ENCODE measurements around the gene GNAQ. TPM values are rescaled to one million over a fixed set of nuclear protein-coding genes. Genes with fewer than 3 reads are reported as not detected.

GNAQ gene
- total and polyA plus RNA-seq, 2 experiments from 2014 or later, result 21.1 to 32.8 TPM

DNA sequence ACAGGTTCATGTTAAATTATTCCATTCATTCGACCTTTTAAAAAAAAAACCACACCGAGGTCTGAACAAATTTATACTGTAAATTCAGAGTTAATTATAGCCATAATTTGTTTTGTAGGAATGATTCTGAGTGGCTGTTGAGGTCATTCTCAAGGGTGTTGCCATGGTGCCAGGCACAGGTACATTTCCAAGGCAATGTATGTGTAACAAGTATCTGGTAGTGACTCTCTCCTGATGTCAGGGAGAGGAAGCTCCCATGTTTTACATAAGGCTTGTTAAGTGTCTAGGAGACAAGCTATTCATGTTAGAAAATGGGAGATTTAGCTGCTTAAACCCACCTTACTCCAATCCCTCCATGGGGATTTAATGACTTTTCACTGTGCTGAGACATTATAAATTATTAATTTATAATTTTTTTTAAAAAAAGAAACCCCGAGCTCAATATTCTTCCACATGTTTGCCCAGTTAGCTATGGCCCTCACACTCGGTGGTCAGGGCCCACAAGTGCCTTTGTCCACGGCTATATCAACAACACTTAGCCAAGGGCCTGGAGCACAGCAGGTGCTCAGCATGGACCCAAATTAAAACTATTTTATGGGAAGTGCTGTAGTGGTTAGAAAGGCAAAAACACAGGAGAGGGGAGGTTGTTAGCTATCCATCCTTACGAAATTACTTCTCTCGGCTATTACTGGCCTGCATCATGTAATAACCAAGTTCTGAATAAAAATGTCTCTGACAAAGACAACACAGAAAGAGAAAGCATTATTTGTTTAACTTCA is 228.9 kb downstream of the GNAQ start:
- Histone ChIP-seq H3K9me3 (ENCODE audit: low read depth) (no peaks in the 10 kb centered on the region), H3K4me1 (ENCODE audit: low read depth) (peaks cover 8% of the 10 kb centered on the region), H3K27me3 (no peaks in the 10 kb centered on the region), H3K4me3 (no peak overlapping the region), H3K36me3 (no peaks in the 10 kb centered on the region), H3K27ac (peak overlapping the region; percentile 18)
- TF ChIP-seq, protein P1, sequence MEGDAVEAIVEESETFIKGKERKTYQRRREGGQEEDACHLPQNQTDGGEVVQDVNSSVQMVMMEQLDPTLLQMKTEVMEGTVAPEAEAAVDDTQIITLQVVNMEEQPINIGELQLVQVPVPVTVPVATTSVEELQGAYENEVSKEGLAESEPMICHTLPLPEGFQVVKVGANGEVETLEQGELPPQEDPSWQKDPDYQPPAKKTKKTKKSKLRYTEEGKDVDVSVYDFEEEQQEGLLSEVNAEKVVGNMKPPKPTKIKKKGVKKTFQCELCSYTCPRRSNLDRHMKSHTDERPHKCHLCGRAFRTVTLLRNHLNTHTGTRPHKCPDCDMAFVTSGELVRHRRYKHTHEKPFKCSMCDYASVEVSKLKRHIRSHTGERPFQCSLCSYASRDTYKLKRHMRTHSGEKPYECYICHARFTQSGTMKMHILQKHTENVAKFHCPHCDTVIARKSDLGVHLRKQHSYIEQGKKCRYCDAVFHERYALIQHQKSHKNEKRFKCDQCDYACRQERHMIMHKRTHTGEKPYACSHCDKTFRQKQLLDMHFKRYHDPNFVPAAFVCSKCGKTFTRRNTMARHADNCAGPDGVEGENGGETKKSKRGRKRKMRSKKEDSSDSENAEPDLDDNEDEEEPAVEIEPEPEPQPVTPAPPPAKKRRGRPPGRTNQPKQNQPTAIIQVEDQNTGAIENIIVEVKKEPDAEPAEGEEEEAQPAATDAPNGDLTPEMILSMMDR (IDR thresholded peaks at IDR 0.05; ENCODE audit: low read depth, low read length), result no peak
- DNase-seq (ENCODE audit: low read depth in 1 of 2, low spot score in 1 of 2), result no peak

DNA sequence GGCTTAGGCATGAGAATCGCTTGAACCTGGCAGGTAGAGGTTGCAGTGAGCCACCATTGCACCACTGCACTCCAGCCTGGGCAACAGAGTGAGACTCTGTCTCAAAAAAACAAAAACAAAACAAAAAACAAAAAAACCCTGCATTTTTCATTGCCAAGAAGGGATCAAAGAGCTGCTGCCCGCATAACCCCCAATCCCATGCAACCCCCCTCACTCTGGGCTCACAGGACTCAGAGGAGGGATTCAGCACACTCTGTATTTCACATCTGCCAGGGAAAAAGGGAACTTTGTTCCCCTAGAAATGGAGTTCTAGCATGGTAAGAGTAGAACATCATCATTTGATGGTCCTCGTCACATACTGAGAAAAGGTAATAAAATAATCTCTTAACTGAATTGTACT is 229.5 kb downstream of the GNAQ start:
- Histone ChIP-seq H3K27me3 (no peaks in the 10 kb centered on the region), H3K27ac (no peak overlapping the region), H3K36me3 (no peaks in the 10 kb centered on the region), H3K9me3 (ENCODE audit: low read depth) (no peaks in the 10 kb centered on the region), H3K4me1 (ENCODE audit: low read depth) (peaks cover 8% of the 10 kb centered on the region), H3K4me3 (no peak overlapping the region)
- TF ChIP-seq, protein P1 (IDR thresholded peaks at IDR 0.05; ENCODE audit: low read depth, low read length), result no peak
- no peak for DNase-seq (ENCODE audit: low read depth in 1 of 2, low spot score in 1 of 2)

DNA sequence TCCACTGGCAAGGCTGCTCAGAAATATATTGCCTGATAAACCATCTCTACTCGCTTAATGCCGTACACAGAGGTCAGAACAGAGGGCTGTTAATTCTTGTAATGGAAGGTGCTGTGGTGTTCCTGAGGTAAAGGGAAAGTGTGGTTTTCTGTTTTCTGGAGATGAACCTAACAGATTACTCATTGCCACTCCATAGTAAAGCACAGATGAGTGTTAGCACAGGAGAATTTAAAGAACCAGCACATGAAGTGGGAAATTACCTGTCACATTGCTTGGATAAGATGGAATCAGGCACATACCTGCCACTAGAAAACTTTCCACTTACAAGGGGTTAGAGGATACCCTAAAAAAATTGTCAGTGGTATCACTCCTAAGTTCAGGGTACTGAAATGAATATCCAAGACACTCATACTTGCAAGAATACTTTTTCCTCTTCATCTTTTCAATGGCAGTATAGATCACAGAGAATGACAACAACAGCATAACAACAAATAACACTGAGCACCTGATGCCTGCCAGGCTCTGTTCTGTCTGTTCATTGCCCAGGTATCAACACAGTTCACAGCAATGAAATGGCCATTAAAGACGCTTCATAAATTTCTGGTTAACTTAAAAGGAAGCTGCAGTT is 230.6 kb downstream of the GNAQ start:
- H3K4me3 ChIP-seq, result no peak overlapping the region
- TF ChIP-seq, protein P1 (IDR thresholded peaks at IDR 0.05; ENCODE audit: low read depth, low read length), result no peak
- DNase-seq (ENCODE audit: low read depth in 1 of 2, low spot score in 1 of 2), result no peak
- no peak overlapping the region for H3K27ac ChIP-seq
- no peaks in the 10 kb centered on the region for H3K36me3 ChIP-seq
- peaks cover 8% of the 10 kb centered on the region for H3K4me1 ChIP-seq (ENCODE audit: low read depth)
- H3K9me3 ChIP-seq (ENCODE audit: low read depth), result no peaks in the 10 kb centered on the region
- H3K27me3 ChIP-seq, result no peaks in the 10 kb centered on the region

DNA sequence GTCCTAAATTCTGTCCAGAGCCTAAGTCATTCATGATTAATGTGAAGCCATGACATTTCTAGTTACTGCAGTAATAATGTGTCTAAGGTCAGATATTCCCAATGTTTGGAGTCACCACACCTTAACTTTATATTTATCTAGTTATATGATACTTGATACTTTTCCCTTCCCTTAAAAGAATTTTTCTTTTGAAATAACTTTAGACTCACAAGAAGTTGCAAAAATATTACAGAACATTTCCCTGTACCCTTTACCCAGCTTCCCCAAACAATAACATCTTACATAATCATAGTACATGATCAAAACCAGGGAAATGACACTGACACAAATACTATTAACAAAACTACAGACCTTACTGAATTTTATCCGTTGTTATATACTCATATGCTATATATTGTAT is 233.5 kb downstream of the GNAQ start:
- H3K36me3 ChIP-seq, result no peaks in the 10 kb centered on the region
- peaks cover 13% of the 10 kb centered on the region for H3K4me1 ChIP-seq (ENCODE audit: low read depth)
- no peak overlapping the region for H3K4me3 ChIP-seq
- no peaks in the 10 kb centered on the region for H3K9me3 ChIP-seq (ENCODE audit: low read depth)
- no peak for DNase-seq (ENCODE audit: low read depth in 1 of 2, low spot score in 1 of 2)
- TF ChIP-seq, protein P1 (IDR thresholded peaks at IDR 0.05; ENCODE audit: low read depth, low read length), result no peak
- H3K27me3 ChIP-seq, result no peaks in the 10 kb centered on the region
- no peak overlapping the region for H3K27ac ChIP-seq

DNA sequence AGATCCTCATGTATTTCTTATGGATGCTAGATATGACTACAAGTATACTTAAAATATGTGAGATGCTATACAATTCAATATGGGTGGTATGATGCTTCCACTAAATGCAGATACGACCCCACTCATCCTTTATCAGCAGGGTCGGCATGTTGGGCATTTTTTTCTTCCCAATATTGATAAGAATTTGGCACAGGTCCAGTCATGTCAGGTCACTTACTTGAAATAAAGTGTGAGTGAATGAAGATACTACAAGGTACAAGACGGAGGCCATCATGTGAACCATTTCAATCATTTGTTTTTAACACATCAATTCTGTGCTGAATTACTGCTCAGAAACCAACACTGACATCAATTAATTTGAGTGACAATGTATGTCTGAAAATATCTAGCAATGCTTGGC is 236.6 kb downstream of the GNAQ start:
- Histone ChIP-seq H3K36me3 (no peaks in the 10 kb centered on the region), H3K27me3 (no peaks in the 10 kb centered on the region), H3K4me3 (no peak overlapping the region), H3K4me1 (ENCODE audit: low read depth) (peaks cover 5% of the 10 kb centered on the region), H3K9me3 (ENCODE audit: low read depth) (no peaks in the 10 kb centered on the region), H3K27ac (no peak overlapping the region)
- DNase-seq (ENCODE audit: low read depth in 1 of 2, low spot score in 1 of 2), result peak in 1 of 2 donors; percentile 19
- TF ChIP-seq, protein P1 (IDR thresholded peaks at IDR 0.05; ENCODE audit: low read depth, low read length), result no peak

Measured in cardiac muscle cell (in vitro differentiated cells and primary cell).